ENCODE results near the gene KCTD17. TPM values are rescaled to one million over a fixed set of nuclear protein-coding genes. Genes with fewer than 3 reads are reported as not detected.

Gene KCTD17, protein sequence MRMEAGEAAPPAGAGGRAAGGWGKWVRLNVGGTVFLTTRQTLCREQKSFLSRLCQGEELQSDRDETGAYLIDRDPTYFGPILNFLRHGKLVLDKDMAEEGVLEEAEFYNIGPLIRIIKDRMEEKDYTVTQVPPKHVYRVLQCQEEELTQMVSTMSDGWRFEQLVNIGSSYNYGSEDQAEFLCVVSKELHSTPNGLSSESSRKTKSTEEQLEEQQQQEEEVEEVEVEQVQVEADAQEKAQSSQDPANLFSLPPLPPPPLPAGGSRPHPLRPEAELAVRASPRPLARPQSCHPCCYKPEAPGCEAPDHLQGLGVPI
- total RNA-seq = 10 to 100 TPM; 27.7 to 50.6 TPM
- long read RNA-seq, partial matches to known transcripts = 6 of 13 reads
- long read RNA-seq, other reads (novel, unspliced or antisense) = 4 of 13 reads

DNA sequence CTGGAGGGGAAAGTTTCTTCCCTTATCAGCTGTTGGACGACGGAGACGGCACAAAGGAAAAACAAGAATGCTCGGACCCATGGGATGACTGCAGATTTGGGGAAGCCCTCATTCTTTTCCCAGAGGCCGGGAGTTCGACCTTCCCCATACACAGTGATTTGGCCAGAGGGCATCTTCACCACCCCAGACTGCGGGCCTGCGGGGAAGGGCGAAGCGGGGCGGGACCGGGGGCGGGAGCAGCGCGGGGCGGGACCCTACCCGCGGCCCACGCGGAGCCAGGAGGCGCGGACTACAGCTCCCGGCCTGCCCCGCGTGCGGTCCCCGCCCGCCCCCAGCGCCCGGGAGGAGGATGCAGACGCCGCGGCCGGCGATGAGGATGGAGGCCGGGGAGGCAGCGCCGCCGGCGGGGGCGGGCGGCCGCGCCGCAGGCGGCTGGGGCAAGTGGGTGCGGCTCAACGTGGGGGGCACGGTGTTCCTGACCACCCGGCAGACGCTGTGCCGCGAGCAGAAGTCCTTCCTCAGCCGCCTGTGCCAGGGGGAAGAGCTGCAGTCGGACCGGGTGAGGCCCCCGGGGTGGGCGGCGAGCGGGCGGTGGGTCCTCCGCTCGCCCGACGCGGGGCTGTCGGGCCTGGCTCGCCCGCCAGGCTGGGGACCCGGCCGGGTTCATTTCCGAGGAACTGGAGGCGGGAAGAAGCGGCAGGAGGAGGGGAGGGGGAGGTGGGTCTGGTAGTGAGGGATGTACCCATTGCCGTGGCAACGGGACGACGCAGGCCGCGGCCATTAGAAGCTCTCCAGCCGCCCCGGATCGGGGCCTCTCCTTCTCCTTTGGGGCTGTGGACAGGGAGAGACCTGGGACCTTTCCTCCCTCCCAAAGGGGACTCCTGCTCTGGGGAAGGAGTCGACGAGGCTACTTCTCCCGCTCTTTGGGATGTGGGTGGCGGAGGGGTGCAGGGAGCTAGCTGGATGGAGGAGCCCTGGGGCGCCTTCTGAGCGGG, at the start of gene KCTD17:
KCTD17 (plus strand) TSS at position 352 of the 995 bp plus-strand sequence; CDS start at position 371, 19 bp downstream.
- intact Hi-C loops (cut with DNase I) = no loop called here
- peak; percentile 92 to 93 for ATAC-seq
- DNase-seq = peak; percentile 86

DNA sequence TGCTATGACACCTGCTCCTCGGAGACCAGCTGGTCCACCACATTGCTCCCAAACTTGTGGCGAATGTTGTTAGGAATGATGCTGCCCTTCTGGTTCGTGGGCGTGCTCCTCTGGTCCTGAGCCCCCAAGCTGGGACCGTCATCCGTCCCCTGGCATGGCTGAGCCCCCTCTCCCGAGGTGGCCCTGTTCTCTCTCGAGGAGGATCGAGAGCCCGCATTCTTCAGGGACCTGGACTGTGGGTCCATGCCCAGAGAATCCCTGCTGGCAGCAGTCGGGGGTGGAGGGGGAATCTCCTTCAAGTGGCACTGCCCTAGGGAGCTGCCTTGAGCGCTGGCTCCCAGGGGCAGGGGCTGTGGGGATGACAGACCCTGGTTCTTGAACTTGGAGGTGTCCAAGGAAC, 49.7 kb upstream of the KCTD17 start:
- DNase-seq (no peak), ATAC-seq (no peak)
- intact Hi-C loops (cut with DNase I) = no loop called here

DNA sequence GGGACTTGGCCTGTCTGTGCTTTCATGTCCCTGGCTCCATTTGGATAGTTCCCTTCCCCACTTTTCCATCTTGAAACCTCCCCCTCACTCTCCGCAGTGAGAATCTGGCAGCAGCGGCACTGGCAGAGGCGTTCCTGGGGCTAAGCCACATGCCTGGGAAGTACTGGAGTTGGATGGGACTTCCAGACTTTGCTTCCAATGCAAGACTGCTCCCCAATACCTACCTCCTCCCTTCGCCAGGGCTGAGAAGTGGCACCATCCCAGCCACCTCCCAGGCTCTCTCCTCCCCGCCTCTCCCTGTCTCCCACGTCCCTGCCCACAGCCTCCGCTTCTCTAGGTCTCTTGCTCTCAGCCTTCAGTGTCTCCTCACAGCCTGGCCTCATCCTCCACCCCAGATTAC, 48.9 kb upstream of the KCTD17 start:
- no peak for ATAC-seq
- intact Hi-C loops (cut with DNase I) = no loop called here
- no peak for DNase-seq

DNA sequence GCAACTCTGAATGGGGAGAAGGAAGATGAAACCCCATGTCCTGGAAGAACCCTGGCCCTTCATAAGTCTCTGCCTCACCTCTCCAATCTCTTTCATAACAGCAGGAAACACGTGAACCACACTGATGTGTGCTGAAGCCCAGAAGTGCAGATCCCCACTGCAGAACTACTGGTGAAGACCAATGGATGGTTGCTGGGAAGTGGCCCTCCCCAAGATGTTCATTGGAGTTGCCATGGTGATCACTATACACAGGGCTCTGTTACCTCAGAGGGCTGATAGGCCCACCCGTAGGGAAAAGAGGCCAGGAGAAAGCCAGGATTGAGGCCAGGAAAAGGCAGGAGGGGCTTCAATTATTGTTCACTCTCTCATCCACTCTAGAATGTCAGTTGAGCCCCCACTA, 43.9 kb upstream of the KCTD17 start:
- intact Hi-C loops (cut with DNase I) = no loop called here
- no peak for DNase-seq
- ATAC-seq = no peak

DNA sequence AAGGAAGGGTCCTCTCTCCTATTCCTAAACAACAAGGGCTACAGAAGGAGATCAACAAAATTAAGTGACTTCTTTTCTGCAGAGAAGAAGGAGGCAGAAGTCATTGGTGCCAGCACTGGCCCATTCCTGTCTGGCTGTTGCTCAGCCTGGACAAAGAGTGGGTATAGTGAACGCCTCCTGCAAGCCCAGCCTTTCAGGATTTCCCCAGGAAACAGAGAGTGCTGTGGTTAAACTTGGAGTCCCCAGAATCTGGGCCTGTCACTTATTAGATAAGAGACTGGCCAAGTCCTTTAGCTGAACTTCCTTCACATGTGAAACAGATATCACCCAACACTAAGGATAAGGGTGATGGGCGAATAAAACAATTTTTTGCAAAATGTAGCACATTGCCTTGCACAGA, 43.2 kb upstream of the KCTD17 start:
- DNase-seq (no peak), ATAC-seq (peak in 1 of 2 donors; percentile 28)
- intact Hi-C loops (cut with DNase I) = no loop called here

DNA sequence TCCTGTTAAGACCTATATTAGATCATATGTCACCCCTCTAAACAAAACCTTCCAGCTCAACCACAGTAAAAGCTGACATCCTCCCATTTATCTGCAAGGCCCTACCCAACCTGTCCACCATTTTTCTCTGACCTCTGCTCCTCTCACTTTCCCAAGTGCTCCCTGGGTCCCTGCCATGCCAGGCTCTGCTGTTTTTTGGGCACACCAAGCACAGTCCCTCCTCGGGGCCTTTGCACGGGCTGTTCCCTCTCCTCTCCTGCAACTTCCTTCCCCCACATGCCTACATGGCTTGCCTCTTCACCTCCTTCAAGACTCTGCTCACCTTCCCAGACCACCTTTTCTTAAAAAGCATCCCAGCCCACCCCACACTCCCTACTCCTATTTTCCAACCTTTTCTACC, 42.1 kb upstream of the KCTD17 start:
- ATAC-seq (no peak), DNase-seq (no peak)
- intact Hi-C loops (cut with DNase I) = no loop called here

DNA sequence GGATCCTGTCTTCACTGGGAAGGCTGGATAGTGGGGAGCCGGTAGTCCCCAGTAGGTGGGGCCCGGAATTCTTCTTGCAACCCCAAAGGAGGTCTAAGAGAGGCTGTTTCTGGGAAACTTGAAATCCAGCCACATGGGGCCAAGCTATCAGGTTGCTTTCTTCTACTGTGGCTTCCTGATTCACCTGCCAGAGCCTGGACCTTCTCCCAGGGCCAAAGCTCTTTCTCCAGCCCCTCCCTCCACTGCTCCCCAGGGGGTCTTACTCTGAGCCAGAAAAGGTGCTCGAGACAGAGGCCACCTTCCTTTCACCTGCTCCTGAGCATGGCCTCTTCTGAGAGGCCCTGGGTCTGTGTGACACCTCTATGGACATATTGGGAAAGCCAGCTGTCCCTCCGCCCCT, 41.4 kb upstream of the KCTD17 start:
- DNase-seq (no peak), ATAC-seq (no peak)
- intact Hi-C loops (cut with DNase I) = no loop called here

DNA sequence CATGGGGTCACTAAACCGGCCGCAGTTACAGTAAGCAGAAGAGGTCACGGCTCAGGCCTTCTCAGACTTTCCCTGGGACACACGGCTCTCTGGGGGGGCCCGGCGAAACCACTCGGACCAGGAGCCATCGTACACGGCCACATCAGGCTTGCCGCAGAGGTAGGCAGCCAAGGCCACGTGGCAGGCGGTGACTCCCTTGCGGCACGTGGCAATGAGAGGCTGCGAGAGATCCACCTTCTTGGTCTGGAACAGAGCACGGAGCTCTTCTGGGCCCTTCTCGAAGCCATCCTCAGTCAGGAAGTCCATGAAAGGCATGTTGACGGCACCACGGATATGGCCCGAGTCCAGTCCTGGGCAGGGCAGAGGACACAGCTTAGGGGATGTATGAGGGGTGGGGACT, 40.6 kb upstream of the KCTD17 start:
- intact Hi-C loops (cut with DNase I) = no loop called here

DNA sequence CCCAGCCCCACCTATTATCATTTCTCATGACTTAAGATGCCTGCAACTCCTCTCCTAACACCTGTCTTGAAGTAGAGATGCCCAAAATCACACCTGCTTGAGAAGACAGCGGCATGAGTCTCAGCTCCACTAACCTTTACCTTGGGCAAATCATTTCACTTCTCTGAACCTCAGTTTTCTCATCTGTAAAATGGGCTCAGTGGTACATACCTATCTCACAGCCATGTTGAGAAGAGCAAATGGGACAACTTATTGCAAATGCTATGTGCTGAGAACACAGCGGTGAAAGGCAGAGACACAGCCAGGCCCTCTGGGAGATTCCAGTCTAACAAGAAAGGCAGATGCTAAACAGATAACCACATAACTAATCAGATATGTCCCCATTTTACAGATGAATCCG, 40.1 kb upstream of the KCTD17 start:
- DNase-seq = no peak
- intact Hi-C loops (cut with DNase I) = no loop called here
- no peak for ATAC-seq

More for the DNA sequence above, 40.6 kb upstream of the KCTD17 start:
- no peak for ATAC-seq
- DNase-seq = no peak

DNA sequence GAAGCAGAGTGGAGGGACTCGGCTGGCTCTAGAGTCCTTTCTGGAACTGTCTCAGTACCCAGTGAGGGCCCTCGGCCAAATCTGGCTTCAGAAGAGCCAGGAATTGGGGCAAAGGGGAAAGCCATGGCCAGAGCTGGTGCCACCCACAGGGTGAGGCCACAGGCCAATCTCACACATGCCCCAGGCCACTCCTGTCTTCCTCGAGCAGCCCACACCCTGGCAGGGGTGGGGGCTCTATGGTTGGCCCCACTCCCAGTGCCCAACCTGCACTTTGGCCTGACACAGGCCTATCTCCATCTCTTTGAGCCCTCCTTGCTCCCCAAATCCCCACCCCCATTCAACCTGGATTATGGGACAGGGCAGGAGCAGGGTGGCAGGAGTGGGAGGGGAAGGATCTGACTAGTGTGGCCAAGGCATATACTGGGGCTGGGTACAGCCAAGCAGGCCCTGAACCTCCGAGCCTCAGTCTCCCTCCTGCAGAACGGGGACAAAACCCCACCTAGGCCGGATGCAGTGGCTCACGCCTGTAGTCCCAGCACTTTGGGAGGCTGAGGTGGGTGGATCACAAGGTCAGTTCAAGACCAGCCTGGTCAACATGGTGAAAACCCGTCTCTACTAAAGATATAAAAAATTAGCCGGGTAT, 39.2 kb upstream of the KCTD17 start:
- ATAC-seq (peak; percentile 56 to 65), DNase-seq (no peak)
- intact Hi-C loops (cut with DNase I) = no loop called here

DNA sequence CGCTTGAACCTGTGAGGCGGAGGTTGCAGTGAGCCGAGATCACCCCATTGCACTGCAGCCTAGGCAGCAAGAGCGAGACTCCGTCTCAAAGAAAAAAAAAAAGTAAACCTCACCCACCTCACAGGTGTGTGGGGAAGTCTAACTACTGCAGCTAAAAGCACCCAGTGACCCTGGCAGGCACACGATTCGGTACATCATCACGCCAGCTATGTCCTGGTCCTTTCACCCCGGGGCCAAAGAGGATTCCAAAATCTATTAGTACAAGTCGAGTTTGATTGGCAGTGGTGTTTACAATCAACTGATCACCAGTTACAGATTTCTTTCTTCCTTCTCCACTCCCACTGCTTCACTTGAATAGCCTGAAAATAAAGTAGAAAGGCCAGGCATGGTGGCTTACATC, 38.6 kb upstream of the KCTD17 start:
- intact Hi-C loops (cut with DNase I) = no loop called here
- no peak for ATAC-seq
- DNase-seq = no peak

DNA sequence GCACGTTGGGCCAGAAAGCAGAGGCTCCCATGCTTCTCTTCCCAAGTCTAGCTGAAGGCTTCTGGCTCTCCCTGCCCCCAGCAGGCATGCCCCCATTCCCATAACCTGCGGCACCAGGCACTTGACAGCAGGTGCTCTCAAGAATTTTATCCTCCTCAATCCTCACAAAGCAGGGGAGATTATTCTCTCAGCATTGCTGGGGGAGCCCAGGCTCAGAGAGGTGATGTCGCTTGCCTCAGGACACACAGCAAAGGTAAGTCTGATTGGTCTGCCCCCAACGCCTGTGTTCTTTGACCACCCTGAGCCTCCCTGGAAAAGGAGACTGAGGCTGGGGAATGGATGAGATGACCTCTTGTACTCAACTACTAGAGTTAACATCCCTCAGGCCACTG, 37.1 kb upstream of the KCTD17 start:
- ATAC-seq (no peak), DNase-seq (no peak)

DNA sequence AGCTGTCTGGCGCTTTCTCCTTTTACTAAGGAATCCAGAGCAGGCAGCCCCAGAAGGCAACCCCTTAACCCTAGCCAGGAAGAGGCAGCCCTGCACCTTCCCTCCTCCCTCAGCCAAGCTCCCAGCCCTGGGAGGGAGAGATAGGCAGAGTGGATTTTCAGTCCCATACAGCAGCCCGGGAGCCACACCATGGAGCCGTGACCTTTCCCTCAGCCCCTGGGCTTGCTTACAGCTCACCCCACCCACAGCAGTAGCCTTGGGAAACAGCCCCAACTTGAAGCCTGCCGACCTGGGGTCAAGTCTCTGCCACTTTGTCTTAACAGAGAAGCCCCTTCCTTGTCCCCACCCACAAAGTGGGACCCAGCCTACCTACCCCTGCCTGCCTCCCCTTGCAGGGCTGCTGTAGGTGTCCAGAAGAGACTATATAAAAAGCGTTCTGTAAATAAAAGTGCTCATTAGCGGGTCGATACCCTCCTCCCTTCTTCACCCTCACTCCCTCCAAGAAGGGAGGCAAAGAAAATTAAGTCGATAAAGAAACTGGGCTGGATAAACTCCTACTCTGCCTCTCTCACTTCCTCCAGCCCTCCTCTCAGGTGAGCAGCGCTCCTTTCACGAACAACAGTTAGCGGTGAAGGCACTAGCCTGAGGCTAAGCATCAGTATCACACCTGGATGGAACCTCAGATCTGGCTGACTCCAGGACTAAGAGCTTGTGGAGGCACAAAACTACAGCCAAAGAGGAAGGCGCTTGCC, 36.5 kb upstream of the KCTD17 start:
- ATAC-seq = no peak
- DNase-seq = no peak
- intact Hi-C loops (cut with DNase I) = no loop called here

More for the DNA sequence above, 37.1 kb upstream of the KCTD17 start:
- intact Hi-C loops (cut with DNase I) = no loop called here

DNA sequence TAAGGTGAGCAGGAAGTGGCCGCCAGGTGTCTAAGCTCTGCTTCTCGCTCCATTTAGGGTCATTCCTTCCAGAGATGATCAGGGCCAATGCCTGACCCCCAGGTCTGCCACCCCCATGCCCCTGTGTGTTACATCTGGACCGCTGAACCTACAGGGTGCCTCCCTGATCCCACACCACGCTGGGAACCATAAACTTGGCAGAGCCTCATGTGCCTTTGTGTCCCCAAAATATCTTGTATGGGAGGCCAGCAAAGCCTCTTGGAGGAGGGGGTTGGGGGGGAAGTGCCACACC, 36.0 kb upstream of the KCTD17 start:
- ATAC-seq = no peak
- intact Hi-C loops (cut with DNase I) = no loop called here
- no peak for DNase-seq

DNA sequence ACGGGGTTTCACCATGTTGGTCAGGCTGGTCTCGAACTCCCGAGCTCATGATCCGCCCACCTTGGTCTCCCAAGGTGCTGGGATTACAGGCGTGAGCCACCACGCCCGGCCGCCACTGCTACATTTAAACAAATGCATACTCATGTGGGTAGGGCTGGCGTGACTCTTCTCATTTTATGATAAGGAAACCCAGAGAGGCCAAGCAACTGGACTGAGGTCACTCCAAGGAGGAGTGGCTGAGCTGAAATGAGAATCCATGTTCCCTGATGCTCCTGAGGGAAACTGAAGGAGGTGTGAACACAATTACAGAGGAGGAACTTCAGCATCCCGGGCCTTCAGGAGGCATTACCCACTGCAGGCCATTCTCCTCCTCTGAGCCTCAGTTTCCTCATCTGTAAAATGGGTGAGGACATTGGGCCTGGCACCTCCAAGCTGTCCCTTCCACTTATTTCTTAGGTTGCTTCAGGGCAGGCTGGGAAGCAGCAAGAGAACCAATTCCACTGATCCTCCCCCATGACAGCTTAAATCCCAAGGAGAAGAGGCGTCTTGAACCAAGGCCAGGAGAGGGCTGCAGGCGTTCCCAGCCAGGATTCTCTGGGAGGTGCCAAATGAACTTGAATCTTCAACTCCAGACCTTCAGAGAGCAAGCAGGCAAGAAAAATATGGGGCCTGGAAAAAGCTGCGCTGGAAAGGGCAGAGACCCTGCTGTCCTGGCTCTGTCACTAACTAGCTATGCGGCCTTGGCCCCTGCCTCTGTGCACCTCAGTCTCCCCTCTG, 35.2 kb upstream of the KCTD17 start:
- intact Hi-C loops (cut with DNase I) = no loop called here
- ATAC-seq = no peak
- DNase-seq = no peak

DNA sequence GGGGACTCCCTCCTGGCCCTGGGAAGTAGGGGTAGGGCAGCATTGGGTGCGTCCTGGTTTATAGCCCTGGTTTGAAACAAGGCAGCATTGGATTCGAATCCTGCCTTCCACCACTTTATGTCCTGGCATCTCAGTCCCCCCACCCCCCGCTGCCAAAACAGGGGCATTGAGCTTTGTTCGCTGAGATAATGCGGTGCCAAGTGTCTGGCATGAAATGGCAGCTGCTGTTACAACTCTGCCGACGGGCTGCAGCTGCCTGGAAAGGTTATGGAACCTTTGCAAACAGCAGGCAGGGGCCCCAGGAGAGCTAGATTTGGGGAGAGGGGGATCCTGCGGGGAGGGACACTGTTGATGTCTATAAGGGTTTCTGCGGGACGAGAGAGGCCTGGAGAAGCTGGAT, 34.2 kb upstream of the KCTD17 start:
- ATAC-seq (no peak), DNase-seq (no peak)
- intact Hi-C loops (cut with DNase I) = no loop called here

DNA sequence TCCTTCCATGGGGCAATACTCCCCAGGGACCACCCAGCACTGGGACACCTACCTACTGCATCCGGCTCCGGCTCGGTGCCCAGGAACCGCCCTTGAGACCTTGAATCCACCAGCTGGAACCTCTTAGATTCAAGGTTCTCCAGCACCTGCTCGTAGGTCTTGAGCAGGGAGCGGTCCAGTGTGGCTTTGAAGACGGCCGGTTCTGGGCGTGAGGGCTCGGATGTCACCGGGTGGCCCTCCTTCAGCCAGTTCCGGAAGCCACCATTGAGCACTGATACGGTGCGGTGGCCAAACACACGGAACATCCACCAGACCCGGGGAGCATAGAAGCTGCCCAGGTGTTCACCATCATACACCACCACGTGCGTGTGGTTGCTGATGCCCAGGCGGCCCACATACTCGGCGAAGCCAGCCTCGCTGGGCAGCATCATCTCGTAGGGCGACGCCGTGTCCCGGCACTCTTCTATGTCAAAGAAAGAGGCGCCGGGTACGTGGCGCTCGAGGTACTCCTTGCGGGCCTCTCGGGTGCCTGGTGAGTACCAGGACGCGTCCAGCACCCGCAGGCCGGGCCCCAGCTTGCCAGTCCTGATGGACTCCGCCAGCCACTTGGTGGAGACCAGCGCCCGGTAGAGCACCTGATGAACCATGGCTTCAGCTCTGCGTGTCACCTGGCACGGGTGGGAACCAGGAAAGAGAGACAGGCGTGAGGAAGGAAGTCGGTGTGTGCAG, 33.3 kb upstream of the KCTD17 start:
- intact Hi-C loops (cut with DNase I) = no loop called here
- ATAC-seq = no peak
- DNase-seq = no peak

DNA sequence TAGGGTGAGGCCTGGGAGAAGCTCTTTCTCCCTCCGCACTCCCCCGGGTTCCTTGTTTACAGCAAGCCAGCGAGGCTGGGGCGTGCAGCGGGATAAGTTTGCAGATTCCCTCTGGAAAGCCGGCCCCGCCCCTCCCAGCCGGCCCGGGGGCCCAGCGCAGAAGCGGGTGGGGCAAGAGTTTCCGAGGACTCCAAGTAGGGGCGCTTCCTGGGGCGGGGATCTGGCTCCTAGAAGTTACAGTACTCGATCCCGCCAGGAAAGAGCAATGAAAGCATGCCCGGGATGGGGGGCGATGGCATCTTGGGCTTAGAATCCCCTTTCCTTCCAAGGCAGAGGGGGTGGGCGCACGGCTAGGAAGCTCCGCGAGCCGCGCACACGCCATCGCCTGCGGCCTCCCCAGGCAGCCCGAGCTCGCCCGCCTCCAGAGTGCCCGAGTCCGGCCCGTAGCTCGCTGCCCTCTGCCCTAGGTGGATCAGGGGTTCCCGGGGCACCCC, 32.7 kb upstream of the KCTD17 start:
- intact Hi-C loops (cut with DNase I) = no loop called here
- DNase-seq = peak; percentile 76
- ATAC-seq = peak; percentile 43 to 63
